GF-D8 (cell line): Measurements from ENCODE around the gene TMEM150C.
"Not testable (repeated sequence)": the region's sequence is repeated elsewhere in the genome, so short reads cannot be mapped to it uniquely, and the experiment has no call there.

Experiments
- DNase-seq: peaks from one replicate; lab custom pipeline; 2025; lab: John Stamatoyannopoulos, UW

TMEM150C gene

GRCh38 chr4:82515705-82516104, 46.1 kb downstream of the TMEM150C start:
- DNase-seq: no peak

DNA sequence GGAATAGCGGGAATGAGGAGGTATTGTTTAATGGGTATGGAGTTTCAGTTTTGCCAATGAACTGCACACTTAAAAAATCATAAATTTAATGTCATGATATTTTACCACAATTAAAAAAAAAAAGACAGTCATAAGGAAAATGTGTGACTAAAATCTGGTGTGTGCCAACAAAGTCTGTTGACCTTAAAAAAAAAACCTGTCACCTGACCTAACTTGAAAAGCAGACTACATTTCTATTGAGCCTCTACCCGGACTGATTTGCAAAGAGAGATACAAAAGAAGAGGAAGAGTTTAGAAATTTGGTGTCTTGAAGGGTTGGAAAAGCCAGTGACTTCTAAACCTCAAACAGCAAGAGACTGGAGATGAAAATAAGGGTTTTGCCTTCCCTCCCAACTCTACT, 48.4 kb downstream of the TMEM150C start:
- no peak for DNase-seq

DNA sequence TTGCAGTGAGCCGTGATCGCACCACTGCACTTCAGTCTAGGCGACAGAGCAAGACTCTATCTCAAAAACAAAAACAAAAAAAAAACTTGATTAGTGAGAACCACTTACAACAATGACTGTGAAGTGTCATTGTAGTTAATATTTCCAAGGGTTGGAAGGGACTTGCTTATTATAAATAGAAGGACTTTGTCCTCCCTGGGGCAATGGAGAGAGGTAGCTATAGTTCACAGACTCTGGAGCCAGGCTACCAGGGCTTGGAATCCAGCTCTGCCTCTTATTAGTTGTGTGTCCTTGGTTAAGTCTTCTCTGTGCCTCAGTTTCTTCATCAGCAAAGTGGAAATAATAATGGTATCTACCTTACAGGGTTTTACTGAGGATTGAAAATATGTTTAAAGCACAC, 51.6 kb downstream of the TMEM150C start:
- no peak for DNase-seq

GRCh38 chr4:82508806-82509428, 52.9 kb downstream of the TMEM150C start:
- no peak for DNase-seq

DNA sequence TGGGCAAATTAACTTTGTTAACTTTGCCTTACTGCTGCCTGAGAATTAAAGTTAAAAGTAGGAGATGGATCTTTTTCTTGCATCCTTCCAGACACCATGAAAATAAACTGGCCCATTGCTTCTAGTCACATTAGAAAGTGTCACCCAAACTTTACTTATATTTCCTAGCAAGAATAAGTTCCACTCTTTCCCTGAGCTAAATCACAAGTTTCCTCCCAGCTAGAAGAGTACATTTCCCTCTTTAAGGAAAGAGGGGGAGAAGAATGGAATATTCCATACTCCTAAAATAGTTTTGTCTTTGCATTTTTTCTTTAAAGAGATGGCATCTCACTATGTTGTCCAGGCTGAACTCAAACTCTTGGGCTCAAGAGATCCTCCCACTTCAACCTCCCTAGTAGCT, 53.8 kb downstream of the TMEM150C start:
- DNase-seq: no peak

DNA sequence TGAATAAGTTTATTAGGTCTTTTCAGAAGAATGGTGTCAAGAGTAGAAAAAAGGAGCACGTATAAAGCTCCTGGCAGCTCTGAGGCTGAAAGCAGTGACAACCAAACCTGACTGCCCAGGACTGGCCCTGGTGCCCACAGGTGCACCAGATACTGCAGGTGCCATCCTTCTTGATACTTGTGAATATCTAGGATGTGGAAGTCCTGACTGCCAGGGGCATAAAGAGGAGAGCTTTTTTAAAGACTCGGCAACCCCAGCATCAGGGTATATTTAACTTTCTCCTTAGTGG, 60.7 kb downstream of the TMEM150C start:
- DNase-seq: no peak

DNA sequence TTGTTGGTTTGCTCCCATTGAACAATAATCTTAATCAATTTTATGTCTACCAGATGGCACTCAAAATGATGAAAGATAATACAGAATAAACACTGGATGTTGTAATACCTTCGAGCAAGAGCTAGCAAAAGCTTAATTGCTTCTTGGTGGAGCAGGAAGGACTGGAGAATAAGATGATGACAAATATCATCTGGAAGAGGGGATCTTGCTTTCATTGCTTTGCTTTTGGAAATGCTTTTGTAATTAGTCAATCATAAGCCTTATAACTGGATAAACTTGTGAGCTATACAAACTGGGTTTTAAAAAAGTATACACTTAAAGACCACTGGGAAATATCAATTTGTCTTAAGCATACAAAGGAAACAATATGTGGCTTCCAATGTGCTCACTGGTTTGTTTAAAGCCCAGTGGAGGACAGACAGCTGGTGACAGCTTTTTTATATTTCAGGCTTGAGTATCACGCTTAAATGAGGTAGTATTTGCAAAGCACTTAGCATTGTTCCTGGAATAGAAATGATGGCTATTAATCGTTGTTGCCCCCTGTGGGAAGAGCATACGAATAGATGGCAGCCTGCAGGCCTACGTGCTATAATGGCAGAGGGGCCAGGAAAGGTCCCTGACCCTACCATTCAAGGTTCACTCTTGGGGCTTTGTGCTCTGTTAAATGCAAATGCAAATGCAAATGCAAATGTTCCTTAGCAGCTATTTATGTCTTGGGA, 61.2 kb downstream of the TMEM150C start:
- no peak for DNase-seq

DNA sequence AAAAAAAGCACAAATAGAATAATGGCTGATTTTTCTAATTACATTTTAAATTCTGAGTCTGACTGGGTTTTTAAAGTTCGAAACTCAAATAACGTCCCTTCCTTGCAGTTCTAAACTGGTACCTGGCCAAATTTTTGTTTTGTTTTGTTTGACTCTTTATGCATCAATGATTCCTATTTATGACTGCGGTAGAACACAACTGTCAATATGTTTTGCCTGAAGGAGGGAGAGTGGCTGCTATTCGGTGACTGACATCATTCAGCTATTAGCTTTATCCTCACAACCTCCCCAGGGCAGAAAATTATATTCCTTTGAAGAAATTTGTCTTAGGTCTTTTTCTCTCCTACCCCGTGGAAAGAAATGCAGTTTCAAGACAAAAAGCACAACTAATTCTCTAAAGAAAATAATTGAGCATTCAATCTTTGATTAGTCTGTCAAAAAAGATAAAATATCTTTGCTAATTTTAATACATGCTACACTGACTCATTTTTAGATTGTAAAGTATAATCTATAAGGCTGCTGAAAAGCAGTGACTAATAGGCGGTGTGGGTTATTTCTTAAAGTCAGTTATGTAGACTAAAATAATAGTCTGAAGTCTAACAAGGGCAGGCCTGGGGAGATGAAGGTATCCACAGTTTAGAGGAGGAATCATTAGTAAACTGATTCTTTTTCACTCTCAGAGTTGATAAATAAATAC, 61.9 kb downstream of the TMEM150C start:
- no peak for DNase-seq

GRCh38 chr4:82496349-82496748, 65.4 kb downstream of the TMEM150C start:
- no peak for DNase-seq

- no peak for DNase-seq
These were observed 66.1 kb downstream of the TMEM150C start for GRCh38 chr4:82495666-82496065.

- DNase-seq: no peak
These were observed 67.9 kb downstream of the TMEM150C start for GRCh38 chr4:82493721-82494425.

DNA sequence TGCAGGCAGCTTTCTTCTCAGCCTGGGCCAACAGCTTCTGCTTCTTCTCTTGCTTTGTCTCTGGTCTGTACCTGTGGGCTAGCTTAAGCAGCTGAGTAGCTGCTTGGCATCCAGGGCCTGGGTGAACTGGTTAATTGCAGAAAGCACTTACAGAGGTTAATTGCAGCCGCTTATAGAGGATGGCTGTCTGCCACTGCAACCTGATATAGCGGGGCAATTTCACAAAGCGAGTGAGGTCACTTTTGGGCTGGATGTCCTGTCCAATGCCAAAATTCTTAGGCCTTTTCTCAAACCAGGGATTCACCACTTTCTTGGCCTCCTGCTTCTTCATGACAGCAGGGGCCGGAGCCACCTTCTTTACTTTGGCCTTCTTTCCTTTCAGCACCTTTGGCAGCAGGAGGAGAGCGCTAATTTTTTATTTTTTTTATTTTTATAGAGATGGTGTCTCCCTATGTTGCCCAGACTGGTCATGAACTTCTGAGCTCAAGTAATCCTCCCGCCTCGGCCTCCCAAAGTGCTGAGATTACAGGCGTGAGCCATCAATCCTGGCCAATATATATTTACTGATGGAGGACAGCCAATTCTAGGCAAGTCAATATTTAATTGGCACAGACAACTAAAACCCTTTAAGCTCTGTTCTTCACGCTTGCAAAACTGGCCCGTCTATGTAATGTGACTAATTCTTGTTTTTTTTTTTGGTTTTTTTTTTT, 70.4 kb downstream of the TMEM150C start:
- no peak for DNase-seq

DNA sequence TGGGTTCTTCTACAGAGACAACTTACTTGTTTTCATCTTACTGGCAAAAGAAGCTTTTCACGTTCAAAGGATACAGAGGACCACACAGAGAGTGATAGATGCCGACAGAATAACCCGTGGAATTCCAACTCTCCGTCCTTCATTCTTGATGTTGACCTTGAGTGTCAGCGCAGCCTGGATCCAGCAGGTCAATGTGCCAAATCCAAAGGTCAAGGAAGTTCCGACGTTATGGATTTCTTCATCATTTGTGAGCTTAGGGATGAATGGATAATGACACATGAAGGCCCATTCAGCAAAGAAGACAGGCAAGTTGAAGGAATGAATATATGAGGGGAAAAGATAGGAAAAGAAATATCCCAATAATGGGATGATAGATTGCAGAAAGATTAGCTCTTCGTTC, 71.8 kb downstream of the TMEM150C start:
- DNase-seq: no peak

- DNase-seq: no peak
These were observed 72.7 kb downstream of the TMEM150C start for GRCh38 chr4:82489076-82489475.

DNA sequence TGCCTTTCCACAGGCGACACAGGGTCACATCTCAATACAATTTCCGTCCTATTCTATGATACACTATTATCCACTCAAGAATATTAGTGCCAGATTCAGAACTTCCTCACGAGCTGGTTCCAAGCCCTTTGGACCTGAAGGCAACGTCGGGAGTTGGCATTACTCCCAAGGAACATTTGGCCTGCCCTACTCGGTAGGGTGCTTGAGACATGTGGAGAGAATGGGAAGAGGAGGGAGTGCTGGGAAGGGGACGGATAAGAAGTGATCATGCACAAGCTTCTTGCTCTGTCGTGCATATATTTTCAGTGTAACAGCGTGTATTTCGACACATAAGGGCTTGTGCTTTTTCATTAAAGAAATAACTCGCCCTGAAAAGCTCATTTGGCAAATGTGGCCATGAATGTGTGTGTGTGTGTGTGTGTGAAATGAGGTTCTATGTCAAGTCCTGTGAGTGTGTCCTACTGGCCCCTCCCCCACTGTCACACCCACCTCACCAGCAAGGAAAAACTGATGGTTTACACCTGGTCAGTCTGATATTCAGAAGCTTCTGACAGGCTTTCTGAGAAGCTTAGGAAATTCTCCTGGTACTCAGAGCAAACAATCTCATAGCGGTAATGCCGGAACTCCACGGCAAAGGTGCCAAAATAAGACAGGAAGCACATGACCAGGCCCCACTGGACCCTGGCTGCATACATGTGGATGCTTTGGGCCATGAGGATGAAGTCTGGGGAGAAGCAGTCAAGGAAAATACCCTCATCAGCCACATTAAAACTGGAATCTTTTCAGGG, 76.6 kb downstream of the TMEM150C start:
- DNase-seq: no peak

GRCh38 chr4:82482387-82482786, 79.4 kb downstream of the TMEM150C start:
- no peak for DNase-seq

DNA sequence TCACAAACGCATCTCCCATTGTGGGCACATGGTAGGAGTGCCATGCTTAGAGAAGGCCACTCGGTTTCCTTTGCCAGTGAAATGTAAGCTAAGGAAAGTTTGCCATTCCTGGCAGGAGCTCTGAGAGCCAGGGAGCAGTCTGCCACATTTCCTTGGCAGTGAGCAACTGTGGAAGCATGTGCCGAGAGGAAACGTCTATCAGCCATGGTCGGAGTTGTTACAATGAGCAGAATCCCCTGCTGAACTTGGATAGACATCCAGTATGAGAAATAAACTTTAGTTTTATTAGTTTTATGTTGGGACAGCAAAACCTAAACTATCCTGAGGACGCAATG, 80.3 kb downstream of the TMEM150C start:
- DNase-seq: no peak

GRCh38 chr4:82480771-82481505, 80.8 kb downstream of the TMEM150C start:
- DNase-seq: no peak

- DNase-seq: no peak
These were observed 82.2 kb downstream of the TMEM150C start for GRCh38 chr4:82479562-82479961.

GRCh38 chr4:82477469-82477868, 84.3 kb downstream of the TMEM150C start:
- DNase-seq: not testable (repeated sequence)

- not testable (repeated sequence) for DNase-seq
These were observed 85.9 kb downstream of the TMEM150C start for GRCh38 chr4:82475931-82476330.
